Measurements from ENCODE around the gene SYT1.

- TF ChIP-seq, protein P1, sequence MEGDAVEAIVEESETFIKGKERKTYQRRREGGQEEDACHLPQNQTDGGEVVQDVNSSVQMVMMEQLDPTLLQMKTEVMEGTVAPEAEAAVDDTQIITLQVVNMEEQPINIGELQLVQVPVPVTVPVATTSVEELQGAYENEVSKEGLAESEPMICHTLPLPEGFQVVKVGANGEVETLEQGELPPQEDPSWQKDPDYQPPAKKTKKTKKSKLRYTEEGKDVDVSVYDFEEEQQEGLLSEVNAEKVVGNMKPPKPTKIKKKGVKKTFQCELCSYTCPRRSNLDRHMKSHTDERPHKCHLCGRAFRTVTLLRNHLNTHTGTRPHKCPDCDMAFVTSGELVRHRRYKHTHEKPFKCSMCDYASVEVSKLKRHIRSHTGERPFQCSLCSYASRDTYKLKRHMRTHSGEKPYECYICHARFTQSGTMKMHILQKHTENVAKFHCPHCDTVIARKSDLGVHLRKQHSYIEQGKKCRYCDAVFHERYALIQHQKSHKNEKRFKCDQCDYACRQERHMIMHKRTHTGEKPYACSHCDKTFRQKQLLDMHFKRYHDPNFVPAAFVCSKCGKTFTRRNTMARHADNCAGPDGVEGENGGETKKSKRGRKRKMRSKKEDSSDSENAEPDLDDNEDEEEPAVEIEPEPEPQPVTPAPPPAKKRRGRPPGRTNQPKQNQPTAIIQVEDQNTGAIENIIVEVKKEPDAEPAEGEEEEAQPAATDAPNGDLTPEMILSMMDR (IDR thresholded peaks at IDR 0.05): no peak
- TF ChIP-seq EP300 (IDR thresholded peaks at IDR 0.05) (no peak), POLR2A (IDR thresholded peaks at IDR 0.05) (no peak)
Measured at GRCh38 chr12:79048962-79049361, 184.4 kb downstream of the SYT1 start.
